OCI-LY7 (cell line): Measurements from ENCODE around the gene GNA15. TPM values are rescaled to one million over a fixed set of nuclear protein-coding genes. Genes with fewer than 3 reads are reported as not detected.

Source experiments
- BruUV-seq: library from RNA; stranded (reverse); fragments of 400-500 nt; replicated peaks from 2 replicates; lab custom pipeline; 2021; lab: Mats Ljungman, UMichigan
- CTCF ChIA-PET: fragments of 300-600 bp; sonication (Branson Sonifier 250); formaldehyde crosslinking; loops from one replicate; lab custom pipeline; 2022; ENCODE audit warnings: antibody characterized with exemption; ENCODE audit not compliant: unreplicated experiment; lab: Charles Lee
- POLR2A ChIA-PET: fragments of 300-600 bp; sonication (Branson Sonifier 250); formaldehyde crosslinking; loops from one replicate; lab custom pipeline; 2022; ENCODE audit warnings: antibody characterized with exemption; lab: Charles Lee
- DNase-seq: peaks from one replicate; pipeline ENCODE4 v3.0.0-alpha.2; 2015; ENCODE audit warnings: low spot score
- H2AFZ ChIP-seq: fragments of 200-600 bp; sonication (generic), shearing (Covaris generic); 2 replicates; pipeline ENCODE4 v1.6.1; 2014; ENCODE audit warnings: mild to moderate bottlenecking, antibody characterized with exemption, low read length, moderate library complexity
- H3K27ac ChIP-seq: fragments of 200-600 bp; sonication (generic); 2 replicates; pipeline ENCODE4 v1.5.1; 2014; ENCODE audit warnings: mixed run types, low read depth, mild to moderate bottlenecking, moderate library complexity, low read length, inconsistent platforms; ENCODE audit not compliant: poor library complexity, severe bottlenecking
- H3K36me3 ChIP-seq: fragments of 200-600 bp; sonication (generic); 2 replicates; pipeline ENCODE4 v1.6.1; 2014; ENCODE audit warnings: mild to moderate bottlenecking, antibody characterized with exemption, low read length, moderate library complexity, mixed read lengths; ENCODE audit not compliant: insufficient read depth
- H3K4me1 ChIP-seq: fragments of 200-600 bp; sonication (generic); 2 replicates; pipeline ENCODE4 v1.5.1; 2014; ENCODE audit warnings: mild to moderate bottlenecking, low read length; ENCODE audit not compliant: insufficient read depth, poor library complexity, severe bottlenecking
- H3K4me2 ChIP-seq: fragments of 200-600 bp; sonication (generic); 2 replicates; pipeline ENCODE4 v1.6.1; 2014; ENCODE audit warnings: mild to moderate bottlenecking, low read length
- H3K4me3 ChIP-seq: fragments of 200-600 bp; sonication (generic); 2 replicates; pipeline ENCODE4 v1.5.1; 2014; ENCODE audit warnings: mild to moderate bottlenecking, low read depth, low read length; ENCODE audit not compliant: poor library complexity, severe bottlenecking
- H3K79me2 ChIP-seq: fragments of 200-600 bp; sonication (generic); 2 replicates; pipeline ENCODE4 v1.6.1; 2016; ENCODE audit warnings: low read depth, mild to moderate bottlenecking, low read length, moderate library complexity, mixed read lengths; ENCODE audit not compliant: insufficient read depth
- H3K9me2 ChIP-seq: fragments of 200-600 bp; sonication (generic); 2 replicates; pipeline ENCODE4 v1.6.1; 2016; ENCODE audit warnings: mild to moderate bottlenecking, low read length, mixed read lengths; ENCODE audit not compliant: insufficient read depth
- H3K9me3 ChIP-seq: fragments of 200-600 bp; sonication (generic); 2 replicates; pipeline ENCODE4 v1.6.1; 2014; ENCODE audit warnings: mild to moderate bottlenecking, mixed run types, low read length, mixed read lengths
- H4K20me1 ChIP-seq: fragments of 200-600 bp; sonication (generic); 2 replicates; pipeline ENCODE4 v1.6.1; 2014; ENCODE audit warnings: mild to moderate bottlenecking, antibody characterized with exemption, low read length, moderate library complexity, mixed read lengths; ENCODE audit not compliant: insufficient read depth
- CTCF ChIP-seq: fragments of 200-600 bp; sonication (generic); conservative IDR thresholded peaks from 2 replicates; pipeline ENCODE4 v1.5.1; 2014; ENCODE audit warnings: mild to moderate bottlenecking, antibody characterized with exemption, low read length, moderate library complexity, mixed read lengths
- EZH2phosphoT487 ChIP-seq: fragments of 200-600 bp; sonication (generic); IDR thresholded peaks from 2 replicates; pipeline ENCODE4 v1.6.1; 2018; ENCODE audit warnings: low read depth, borderline replicate concordance, mild to moderate bottlenecking, mixed run types, antibody characterized with exemption, low read length, moderate library complexity, mixed read lengths
- intact Hi-C: fragments of 100-400 bp; cut with micrococcal nuclease; formaldehyde crosslinking; loops from one replicate; pipeline ENCODE4 v1.10.0; 2022; ENCODE audit not compliant: unreplicated experiment
- total RNA-seq, 2 experiments: library from RNA; depleted of rRNA in 1 of 2; stranded (reverse); fragments of >200 nt in 1 of 2; shearing (Covaris generic) in 1 of 2; gene quantifications; 2 replicates each; pipeline ENCODE4 v1.2.3, GENCODE V29; 2014 to 2022

The GNA15 gene
- total RNA-seq, 2 experiments from 2014 or later: not detected

- intact Hi-C loops: no loop called here
- ChIA-PET CTCF (no interaction called here), POLR2A (no interaction called here)
- Histone ChIP-seq H2AFZ (no peak overlapping the region), H3K4me1 (peaks cover 3% of the 10 kb centered on the region), H3K27ac (no peak overlapping the region), H3K4me3 (no peak overlapping the region), H3K79me2 (no peaks in the 10 kb centered on the region), H3K9me3 (no peaks in the 10 kb centered on the region), H4K20me1 (no peaks in the 10 kb centered on the region), H3K9me2 (no peaks in the 10 kb centered on the region), H3K4me2 (no peak overlapping the region), H3K36me3 (no peaks in the 10 kb centered on the region)
- DNase-seq: no peak
- BruUV-seq: no TSS peak
- TF ChIP-seq CTCF (no peak), EZH2phosphoT487 (no peak)
Observed at GRCh38 chr19:3119693-3120380, 16.0 kb upstream of the GNA15 start.

- Histone ChIP-seq H3K4me1 (peaks cover 12% of the 10 kb centered on the region), H3K9me2 (no peaks in the 10 kb centered on the region), H3K79me2 (no peaks in the 10 kb centered on the region), H4K20me1 (no peaks in the 10 kb centered on the region), H3K27ac (no peak overlapping the region), H3K36me3 (no peaks in the 10 kb centered on the region), H2AFZ (no peak overlapping the region), H3K9me3 (no peaks in the 10 kb centered on the region), H3K4me3 (no peak overlapping the region), H3K4me2 (no peak overlapping the region)
- no TSS peak for BruUV-seq
- no peak for DNase-seq
- intact Hi-C loops: no loop called here
- ChIA-PET CTCF (no interaction called here), POLR2A (no interaction called here)
- TF ChIP-seq EZH2phosphoT487 (no peak), CTCF (no peak)
Observed at GRCh38 chr19:3120611-3121276, 15.1 kb upstream of the GNA15 start.

- H4K20me1 ChIP-seq: no peaks in the 10 kb centered on the region
- BruUV-seq: no TSS peak
- no peak overlapping the region for H3K27ac ChIP-seq
- H3K4me2 ChIP-seq: no peak overlapping the region
- H3K4me3 ChIP-seq: no peak overlapping the region
- peaks cover 12% of the 10 kb centered on the region for H3K4me1 ChIP-seq
- H3K9me3 ChIP-seq: no peaks in the 10 kb centered on the region
- intact Hi-C loops: no loop called here
- H3K79me2 ChIP-seq: no peaks in the 10 kb centered on the region
- H2AFZ ChIP-seq: no peak overlapping the region
- no peaks in the 10 kb centered on the region for H3K9me2 ChIP-seq
- TF ChIP-seq CTCF (no peak), EZH2phosphoT487 (no peak)
- DNase-seq: no peak
- H3K36me3 ChIP-seq: no peaks in the 10 kb centered on the region
- CTCF ChIA-PET: no interaction called here
- POLR2A ChIA-PET: no interaction called here
Observed at GRCh38 chr19:3121396-3121795, 14.4 kb upstream of the GNA15 start.
